Measurements from ENCODE around the gene DHX58.

DHX58 gene

GRCh38 chr17:42067371-42068091 is 45.0 kb downstream of the DHX58 start:
- TF ChIP-seq POLR2AphosphoS5 (IDR thresholded peaks at IDR 0.05; ENCODE audit: low read depth), result no peak
- TF ChIP-seq CTCF (IDR thresholded peaks at IDR 0.05; ENCODE audit: insufficient read depth, low read length), result peak; percentile 96
- TF ChIP-seq SPI1 (IDR thresholded peaks at IDR 0.05; ENCODE audit: borderline replicate concordance, low read depth), result no peak
- DNase-seq (ENCODE audit: low read depth in 1 of 2, low spot score in 1 of 2), result peak in 1 of 2 experiments; percentile 53
- H3K27ac ChIP-seq (replicated peaks), result no peak overlapping the region
- no peak overlapping the region for H3K4me3 ChIP-seq (replicated peaks; ENCODE audit: insufficient read depth, low read length)
- H3K27me3 ChIP-seq (ENCODE audit: insufficient read depth, poor library complexity, severe bottlenecking), result peaks cover 9% of the 10 kb centered on the region

GRCh38 chr17:42065201-42065600 is 47.3 kb downstream of the DHX58 start:
- no peak for DNase-seq (ENCODE audit: low read depth in 1 of 2, low spot score in 1 of 2)
- Histone ChIP-seq H3K27ac (replicated peaks) (no peak overlapping the region), H3K4me3 (replicated peaks; ENCODE audit: insufficient read depth, low read length) (no peak overlapping the region), H3K27me3 (ENCODE audit: insufficient read depth, poor library complexity, severe bottlenecking) (no peaks in the 10 kb centered on the region)
- TF ChIP-seq REST (IDR thresholded peaks at IDR 0.05; ENCODE audit: insufficient replicate concordance, low read depth), result no peak
- no peak for TF ChIP-seq SPI1 (IDR thresholded peaks at IDR 0.05; ENCODE audit: borderline replicate concordance, low read depth)
- TF ChIP-seq GABPA (IDR thresholded peaks at IDR 0.05; ENCODE audit: low read depth), result no peak
- no peak for TF ChIP-seq POLR2AphosphoS5 (IDR thresholded peaks at IDR 0.05; ENCODE audit: low read depth)
- TF ChIP-seq CTCF (IDR thresholded peaks at IDR 0.05; ENCODE audit: insufficient read depth, low read length), result no peak

GRCh38 chr17:42062681-42063080 is 49.8 kb downstream of the DHX58 start:
- Histone ChIP-seq H3K4me3 (replicated peaks; ENCODE audit: insufficient read depth, low read length) (no peak overlapping the region), H3K27me3 (ENCODE audit: insufficient read depth, poor library complexity, severe bottlenecking) (no peaks in the 10 kb centered on the region), H3K27ac (replicated peaks) (no peak overlapping the region)
- DNase-seq (ENCODE audit: low read depth in 1 of 2, low spot score in 1 of 2), result no peak
- TF ChIP-seq GABPA (IDR thresholded peaks at IDR 0.05; ENCODE audit: low read depth) (no peak), POLR2AphosphoS5 (IDR thresholded peaks at IDR 0.05; ENCODE audit: low read depth) (no peak), REST (IDR thresholded peaks at IDR 0.05; ENCODE audit: insufficient replicate concordance, low read depth) (no peak), CTCF (IDR thresholded peaks at IDR 0.05; ENCODE audit: insufficient read depth, low read length) (no peak), SPI1 (IDR thresholded peaks at IDR 0.05; ENCODE audit: borderline replicate concordance, low read depth) (no peak)

Measured in HL-60 (cell line).